CD4-positive, alpha-beta T cell treated with Interleukin-17A for 1 hour (primary cell): ENCODE measurements around the gene PLEKHM2.

ENCODE experiments used
- DNase-seq: peaks from one replicate; pipeline ENCODE4 v3.0.0-alpha.2; 2020

PLEKHM2 gene

DNA sequence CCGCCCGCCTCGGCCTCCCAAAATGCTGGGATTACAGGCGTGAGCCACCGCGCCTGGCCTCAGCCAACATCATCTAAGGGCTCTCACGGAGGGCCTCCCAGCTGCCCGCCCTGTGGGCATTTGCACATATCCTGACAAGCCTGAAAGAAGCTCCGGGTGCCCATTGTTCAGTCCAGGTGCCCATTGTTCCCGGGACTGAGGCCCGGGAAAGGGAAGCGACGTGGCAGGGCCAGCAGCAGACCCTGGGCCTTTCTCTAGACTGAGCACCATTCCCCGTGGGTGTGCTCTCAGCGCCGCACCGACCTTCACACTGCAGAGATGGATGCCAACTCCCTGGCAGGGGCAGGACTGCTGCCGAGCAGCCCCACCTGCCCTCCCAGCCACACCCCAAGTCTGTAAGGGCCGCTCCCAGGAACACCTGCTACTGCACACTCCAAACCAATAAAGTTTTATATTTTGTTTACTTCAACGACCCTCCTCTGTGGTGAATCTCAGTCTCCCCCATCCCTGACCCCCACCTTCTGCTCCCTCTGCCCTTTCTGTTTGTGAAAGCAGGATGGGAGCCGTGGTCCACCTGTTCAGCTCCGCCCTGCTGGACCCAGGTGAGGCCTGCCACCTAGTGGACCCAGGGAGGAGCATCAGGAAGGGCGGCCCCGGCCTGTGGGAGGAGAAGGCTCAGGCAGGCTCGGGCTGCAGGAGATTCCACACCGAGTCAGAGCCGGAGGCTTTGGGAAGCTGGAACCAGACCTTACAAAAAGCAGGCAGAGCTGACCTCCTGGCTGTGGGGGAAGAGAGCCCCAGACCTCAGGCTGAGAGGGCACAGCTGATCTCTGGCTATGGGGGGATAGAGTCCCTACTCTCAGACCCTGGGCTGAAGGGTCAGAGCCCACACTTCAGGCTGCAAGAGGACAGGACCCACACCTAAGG is 57.1 kb downstream of the PLEKHM2 start:
- peak; percentile 63 for DNase-seq

- DNase-seq: no peak
Observed at GRCh38 chr1:15742339-15742801, 58.2 kb downstream of the PLEKHM2 start, which contains the start of gene TMEM82. Gene TMEM82 (plus strand): TSS chr1:15742499. CDS start chr1:15742560, 61 bp downstream.

- no peak for DNase-seq
Observed at GRCh38 chr1:15744122-15744679, 60.1 kb downstream of the PLEKHM2 start.

- DNase-seq: no peak
Observed at GRCh38 chr1:15747378-15747777, 63.3 kb downstream of the PLEKHM2 start.

GRCh38 chr1:15748264-15748663 is 64.1 kb downstream of the PLEKHM2 start:
- DNase-seq: no peak

GRCh38 chr1:15748690-15749398 is 64.7 kb downstream of the PLEKHM2 start:
- no peak for DNase-seq

DNA sequence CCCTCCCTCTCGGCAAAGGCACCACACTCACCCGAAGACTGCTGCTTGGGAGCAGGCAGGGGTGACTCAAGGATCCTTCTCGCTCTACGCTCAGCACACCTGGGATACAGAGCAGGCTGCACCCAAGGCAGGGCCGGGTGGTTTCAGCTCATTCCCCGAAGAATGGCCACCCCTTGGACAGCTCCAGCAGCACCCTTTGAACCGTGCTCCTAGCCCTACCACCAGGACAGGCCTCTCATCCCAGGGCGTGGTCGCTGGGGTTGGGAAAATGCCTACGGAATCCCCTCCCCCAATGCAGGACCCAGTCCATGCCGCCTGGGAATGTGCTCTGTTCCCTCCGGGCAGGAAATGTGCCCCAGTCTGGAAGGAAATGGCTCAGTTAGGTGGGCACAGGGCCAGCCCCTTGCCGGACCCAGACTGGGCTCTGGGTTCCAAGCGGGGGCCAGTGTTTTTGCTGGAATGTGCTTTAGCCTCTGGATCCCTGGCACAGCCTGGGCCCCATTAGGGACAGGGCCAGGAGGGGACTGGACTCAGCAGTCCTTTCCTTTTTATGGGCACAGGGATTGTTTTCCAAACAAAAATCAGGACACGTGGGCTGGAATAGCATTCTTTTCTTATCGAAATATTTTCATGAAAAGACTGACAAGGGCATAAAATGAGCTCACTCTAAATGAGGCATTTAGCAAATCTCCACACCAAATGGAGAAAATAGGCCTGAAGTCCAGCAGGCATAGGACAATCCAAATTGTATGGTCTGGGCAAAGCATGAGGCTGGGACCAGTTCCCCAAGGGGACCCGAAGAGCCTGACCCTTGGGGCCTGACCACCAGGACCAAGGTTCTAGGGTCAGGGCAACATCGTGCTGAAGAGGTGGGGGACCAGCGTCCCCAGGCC is 65.5 kb downstream of the PLEKHM2 start:
- DNase-seq: no peak

GRCh38 chr1:15750924-15751323 is 66.8 kb downstream of the PLEKHM2 start:
- no peak for DNase-seq

DNA sequence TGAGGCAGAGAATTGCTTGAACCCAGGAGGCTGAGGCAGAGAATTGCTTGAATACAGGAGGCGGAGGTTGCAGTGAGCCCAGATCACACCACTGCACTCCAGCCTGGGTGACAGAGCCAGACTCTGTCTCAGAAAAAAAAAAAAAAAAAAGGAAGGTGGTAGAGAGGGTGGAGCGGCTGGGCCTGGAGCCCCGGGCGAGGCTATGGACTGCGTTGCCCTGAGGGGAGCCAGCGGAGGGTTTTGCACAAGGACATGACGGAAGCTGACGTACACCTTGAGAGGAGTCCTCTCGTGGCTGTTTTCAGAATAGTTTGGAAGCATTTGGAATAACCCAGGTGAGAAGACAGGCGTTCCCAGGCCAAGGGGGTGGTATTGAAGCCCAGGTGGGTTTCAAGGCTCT is 67.6 kb downstream of the PLEKHM2 start:
- no peak for DNase-seq

GRCh38 chr1:15753776-15754175 is 69.7 kb downstream of the PLEKHM2 start:
- no peak for DNase-seq

DNA sequence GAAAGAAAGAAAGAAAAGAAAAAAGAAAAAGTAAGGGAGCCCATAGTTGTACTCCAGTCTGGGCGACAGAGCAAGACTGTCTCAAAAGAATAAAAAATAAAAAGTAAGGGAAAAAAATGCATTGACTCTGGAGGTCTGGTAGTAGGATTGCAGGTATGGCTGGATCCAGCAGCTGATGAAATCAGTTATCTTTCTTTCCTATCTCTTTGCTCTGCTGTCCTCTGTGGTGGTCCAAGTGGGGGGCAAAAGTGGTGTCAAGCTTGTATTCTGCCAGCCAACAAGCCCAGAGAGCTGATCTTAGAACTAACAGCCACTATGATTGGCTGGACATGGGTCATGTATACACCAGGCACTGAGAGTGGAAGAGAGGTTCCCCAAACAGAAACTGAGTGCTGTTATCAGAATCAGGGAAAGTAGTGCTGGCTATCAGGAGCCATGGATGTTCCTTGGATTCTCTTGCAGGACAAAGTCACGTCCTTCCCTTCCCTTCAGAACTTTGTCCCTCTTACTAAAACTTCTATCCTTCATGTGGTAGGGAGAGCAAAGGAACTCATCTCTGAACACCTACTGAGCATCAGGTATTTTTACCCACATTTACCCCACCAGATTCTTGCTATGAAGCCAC is 71.0 kb downstream of the PLEKHM2 start:
- no peak for DNase-seq

GRCh38 chr1:15755646-15756040 is 71.5 kb downstream of the PLEKHM2 start:
- no peak for DNase-seq

DNA sequence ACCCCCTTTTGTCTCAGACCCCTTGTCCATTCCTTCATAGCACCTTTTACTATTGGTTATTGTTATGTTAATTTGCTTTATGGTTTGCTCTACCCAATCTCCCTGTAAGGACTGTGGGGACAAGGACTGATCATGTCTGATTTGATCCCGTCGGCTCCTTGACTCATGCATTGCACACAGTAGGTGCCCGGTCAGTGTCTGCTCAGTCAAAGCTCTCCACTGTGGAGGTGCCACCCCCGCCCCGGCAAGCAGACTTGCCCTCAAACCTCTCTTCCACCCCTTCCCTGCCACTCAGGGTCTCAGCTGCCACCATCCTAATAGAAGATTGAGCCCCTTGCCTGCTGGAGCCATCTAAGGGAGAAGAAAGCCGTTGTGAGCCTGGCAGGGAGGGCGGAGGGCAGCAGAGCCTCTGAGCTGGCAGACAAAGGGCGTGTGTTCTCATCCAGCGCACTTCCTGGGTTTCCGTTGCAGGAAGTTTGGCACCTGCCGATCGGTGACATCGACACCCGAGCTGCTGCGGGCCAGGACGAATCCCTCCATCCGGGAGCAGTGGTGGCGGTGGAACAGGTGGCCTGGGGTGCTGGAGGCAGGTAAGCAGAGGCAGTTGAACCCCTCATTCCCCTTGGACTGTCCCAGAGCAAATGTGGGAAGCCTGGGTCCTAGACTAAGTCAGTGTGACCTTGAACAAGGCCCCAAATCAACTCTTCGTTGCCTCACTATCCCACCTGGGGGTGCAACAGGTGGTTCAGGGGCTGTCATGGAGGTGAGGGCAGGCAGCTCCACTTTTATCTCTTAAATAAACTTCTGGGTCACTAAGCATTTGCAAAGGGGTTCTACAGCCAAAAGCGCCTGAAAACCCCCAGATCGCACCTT is 72.3 kb downstream of the PLEKHM2 start:
- no peak for DNase-seq

DNA sequence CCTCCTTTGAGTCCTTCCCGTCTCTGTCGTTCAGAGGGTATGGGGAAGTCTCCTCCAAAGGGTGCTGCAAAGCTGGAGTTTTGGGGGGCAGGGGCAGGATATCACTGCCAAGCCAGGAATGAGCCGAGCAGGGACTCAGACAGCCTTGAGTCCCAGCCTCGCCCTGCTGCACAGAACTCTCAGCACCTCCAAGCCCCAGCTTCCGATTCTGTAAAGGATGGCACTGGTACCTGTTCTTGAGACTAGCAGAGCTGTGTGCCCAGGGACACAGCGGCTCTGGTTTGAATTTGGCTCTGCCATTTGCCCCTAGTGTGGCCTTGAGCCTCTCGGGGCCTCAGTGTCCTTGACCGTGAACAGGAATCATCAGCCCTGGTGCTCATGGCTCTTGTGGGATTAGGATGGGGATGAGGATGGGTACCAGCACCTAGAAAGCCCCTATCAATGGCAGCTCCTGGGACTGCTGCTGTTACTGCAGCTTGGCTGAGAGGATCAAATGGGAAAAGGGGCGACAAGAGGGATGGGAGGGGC is 73.0 kb downstream of the PLEKHM2 start:
- no peak for DNase-seq

DNA sequence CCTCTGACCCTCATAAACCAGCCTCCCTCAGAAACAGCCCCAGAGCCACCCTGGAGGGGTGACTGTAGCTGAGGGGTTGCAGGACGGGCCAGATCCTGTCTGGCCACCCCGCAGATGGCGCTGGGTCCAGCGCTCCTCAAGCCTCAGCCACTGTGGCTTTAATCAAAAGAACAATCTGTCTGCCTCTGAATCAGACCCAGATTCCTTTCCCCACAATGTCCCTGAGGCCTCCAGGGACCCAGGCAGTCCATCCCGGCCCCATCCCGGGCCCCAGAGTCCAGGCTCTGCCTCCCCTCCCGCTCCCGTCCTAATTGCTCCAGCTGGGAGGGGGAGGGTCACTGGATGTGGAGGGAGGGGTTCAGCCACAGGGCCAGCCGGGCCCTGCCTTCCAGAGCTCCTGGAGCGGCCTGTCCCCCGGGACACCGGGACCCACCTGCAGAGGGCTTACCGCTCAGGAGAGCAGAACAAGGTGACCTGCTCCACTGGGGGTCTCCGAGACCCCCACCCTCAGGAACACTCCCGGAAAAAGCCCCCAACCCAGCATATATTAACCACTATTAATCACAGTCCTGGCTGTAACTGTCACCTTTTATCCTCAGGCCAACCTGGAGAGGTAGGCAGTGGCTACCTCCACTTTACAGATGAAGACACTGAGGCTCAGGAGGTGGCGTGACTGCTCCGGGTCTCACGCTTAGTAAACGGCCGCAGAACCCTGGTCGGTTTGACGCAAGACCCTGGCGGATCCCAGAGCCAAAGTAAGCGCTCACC is 73.6 kb downstream of the PLEKHM2 start:
- no peak for DNase-seq

DNA sequence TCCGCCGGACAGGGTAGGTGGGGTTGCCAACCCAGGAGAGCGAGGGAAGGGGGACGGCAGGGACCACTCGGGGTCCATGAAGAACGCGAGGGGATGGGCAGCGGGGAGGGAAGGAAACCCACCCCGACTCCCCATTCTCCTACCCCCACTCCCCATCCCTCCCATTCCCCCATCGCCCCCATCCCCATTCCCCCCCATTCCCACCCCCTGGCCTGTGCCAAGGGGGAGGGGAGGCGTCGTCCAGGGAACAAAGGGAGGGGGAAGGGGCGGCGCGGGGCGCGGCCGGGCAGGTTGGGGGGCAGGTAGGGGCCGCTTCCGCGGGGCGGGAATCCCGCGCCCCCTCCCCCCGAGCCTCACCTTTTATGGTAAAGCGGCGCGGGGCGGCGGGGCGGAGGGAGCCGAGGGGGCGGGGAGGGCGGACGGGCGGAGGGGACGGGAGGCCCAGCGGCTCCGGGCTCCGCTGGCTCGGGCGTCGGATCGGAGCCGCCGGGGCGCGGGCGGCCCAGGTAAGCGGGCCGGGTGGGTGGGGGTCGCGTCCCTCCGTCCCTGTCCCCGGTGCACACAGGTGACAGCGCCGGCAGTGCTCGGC is 74.3 kb downstream of the PLEKHM2 start, which contains the start of gene FBLIM1:
TSS of gene FBLIM1 (plus strand) at position 453 of the 589 bp plus-strand sequence. CDS start 6,189 bp downstream, outside the sequence.
- DNase-seq: no peak

DNA sequence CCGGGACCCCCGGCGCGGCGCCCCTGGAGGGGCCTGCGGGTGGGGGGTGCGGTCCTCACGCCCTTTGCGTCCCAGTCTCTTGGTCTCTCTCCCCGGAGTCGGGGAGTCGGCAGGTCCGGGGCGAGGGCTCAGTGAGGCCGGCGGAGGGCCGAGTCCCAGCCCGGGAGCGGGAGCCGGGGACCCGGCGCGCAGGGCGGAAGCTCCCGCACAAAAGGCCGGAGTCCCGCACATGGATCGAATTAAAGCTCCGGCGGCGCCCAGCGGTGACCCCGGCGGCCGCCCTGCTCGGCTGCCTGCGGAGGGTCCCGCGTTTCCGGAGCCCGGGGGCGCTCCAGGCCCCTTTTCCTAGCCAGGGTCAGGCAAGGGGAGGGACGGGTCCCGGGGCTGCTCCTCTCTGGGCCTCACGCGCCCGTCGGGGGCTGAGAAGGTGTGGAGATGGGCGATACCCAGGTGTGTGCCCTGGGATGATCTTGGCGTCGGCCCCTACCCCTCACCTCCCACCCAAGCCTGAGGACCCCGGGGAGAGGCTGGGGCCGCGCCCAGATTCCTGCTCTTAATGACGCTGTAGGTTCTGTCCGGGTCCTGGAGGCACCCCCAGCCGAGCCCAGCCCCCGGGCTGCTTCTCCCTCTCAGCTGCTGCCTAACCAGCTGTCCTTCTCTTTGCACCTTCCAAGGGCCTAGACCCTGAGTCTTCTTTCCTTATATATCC is 75.0 kb downstream of the PLEKHM2 start:
- no peak for DNase-seq

DNA sequence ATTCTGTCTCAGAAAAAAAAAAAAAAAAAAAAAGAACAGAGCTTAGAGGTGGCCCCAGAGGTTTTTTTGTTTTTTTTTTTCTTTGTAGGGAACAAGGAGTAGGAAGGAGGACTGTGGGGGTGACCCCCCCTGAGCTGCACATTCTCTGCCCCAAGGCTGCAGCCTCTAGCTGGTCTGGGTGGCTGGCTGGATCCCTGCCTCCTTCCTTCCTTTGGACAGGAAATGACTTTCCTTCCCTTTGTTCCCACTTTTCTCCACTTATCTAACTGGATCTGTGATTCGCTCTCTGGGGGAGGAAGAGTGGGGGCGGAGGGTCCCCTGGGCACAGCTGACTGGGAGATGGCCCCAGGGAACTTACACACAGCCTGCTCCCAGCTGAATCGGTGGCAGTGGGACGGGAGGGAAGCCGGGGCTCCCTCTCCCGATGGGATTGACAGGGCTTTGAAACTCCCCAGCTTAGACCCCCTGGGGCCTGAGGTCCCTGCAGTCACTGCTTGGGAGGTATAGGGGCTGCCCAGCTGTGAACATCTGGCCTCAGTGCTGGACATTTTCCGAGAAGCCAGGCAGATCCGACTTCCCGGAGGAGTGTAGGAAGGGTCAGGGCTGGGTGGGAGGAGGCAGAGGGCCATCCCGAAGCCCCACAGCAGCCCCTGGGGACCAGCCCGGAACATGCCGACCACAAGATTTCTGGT is 76.5 kb downstream of the PLEKHM2 start:
- DNase-seq: no peak
